ENCODE measurements around the gene MSH3.
"Not testable (repeated sequence)": the region's sequence is repeated elsewhere in the genome, so short reads cannot be mapped to it uniquely, and the experiment has no call there.

The MSH3 gene

GRCh38 chr5:80755626-80756025 lies 101.2 kb downstream of the MSH3 start:
- no peak for DNase-seq (ENCODE audit: low read depth)

- no peak for DNase-seq (ENCODE audit: low read depth)
Observed at GRCh38 chr5:80756292-80756691, 101.8 kb downstream of the MSH3 start.

DNA sequence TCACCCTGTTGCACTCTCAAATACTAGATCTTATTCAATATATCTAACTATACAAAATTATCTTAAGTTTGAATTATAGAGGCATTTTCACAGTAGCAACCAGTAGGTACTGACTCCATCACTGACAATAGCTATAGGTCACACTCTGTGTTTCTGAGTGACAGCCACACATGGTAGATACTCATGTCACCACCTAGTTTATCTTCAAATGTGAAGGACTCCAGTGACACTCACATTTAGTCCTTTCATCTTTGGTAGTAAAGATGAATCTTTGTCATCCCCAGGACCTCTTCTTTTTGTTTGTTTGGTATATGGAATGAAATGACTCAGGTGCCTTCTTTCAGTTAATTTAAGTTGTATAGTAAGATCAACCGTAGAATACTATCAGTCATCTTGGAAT lies 102.8 kb downstream of the MSH3 start:
- no peak for DNase-seq (ENCODE audit: low read depth)

DNA sequence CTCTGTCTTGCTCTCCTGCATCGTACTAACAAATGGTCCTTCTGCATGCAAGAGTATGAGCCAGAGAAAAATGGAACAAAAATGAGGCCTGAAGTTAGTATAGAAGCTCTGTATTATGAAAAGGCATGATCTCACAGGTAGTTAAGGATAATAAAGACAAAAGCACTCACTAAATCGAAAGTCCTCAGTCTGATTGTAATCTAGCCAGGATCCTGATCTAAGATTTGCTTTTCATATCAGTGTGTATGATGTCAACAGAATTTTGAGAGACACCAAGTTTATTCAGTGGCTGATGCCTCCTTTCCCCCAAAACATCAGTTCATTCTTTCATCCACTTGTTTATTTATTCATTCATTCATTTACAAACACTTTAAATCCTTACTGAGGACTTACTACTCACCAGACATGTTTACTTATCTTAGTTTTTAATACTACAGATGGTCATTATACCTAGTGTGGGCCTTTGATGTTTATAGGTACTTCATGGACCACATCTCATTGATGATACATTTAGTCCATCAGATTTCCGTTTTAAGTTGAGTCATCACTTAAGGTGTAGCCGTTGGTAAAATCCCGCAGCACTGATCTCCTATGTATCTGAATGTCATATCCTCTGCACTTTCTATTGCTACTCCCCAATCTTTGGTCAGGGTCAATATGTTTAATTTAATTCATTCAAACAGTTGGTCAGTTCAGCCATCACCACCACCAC lies 105.6 kb downstream of the MSH3 start:
- DNase-seq (ENCODE audit: low read depth) = no peak

DNA sequence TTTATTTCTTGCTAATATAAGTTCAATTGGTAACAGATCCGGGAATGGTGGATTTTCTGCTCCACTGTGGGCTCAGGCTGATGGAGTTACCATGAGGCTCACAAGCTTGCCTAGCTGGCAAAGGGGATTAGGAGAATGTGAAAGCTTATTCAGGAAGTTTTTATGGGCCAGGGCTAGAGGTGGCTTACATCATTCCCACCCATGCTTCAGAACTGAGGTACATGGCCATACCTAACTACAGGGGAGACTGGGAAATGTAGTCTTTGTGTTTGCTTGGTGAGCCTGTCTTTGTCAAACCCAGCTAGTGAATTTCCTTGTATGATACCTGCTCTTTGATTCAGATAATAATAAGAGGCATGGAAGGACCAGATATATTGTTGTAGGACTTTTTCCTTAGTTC lies 106.2 kb downstream of the MSH3 start:
- no peak for DNase-seq (ENCODE audit: low read depth)

DNA sequence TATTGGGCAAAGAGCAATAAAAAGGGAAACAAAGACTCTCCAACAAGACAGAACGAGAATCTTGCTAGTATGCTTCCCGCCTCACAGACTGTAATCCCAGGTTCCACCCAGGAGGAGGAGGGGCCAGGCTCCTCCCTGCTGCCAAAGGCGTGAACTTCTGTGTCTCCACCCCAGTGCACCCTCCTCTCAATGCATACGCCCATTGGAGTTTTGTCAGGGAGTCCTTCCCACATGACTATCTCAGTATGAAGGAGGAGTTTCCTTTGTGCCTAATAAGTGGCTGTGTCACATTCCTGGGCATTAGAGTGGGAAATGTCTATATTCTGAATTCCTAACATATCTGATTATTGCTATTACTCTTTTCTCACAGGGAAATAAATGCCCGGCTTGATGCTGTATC lies 106.7 kb downstream of the MSH3 start:
- no peak for DNase-seq (ENCODE audit: low read depth)

DNA sequence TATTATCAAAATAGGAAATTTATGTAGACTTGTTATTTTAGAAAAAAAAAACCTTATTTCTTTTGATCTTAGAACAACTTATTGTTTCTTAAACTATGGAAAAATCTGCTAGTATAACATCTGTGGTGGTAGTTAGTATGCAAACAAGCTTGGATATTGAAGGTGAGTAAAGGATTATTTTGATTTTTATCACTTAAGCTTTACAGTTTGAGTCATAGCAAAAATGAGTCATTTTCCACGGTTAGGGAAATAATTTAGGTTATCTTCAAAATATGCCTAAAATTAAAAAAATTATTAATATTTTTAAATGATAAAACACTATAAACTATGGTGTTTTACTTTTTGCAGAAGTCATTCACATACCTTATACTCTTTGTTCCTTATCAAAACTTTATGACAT lies 107.5 kb downstream of the MSH3 start:
- no peak for DNase-seq (ENCODE audit: low read depth)

DNA sequence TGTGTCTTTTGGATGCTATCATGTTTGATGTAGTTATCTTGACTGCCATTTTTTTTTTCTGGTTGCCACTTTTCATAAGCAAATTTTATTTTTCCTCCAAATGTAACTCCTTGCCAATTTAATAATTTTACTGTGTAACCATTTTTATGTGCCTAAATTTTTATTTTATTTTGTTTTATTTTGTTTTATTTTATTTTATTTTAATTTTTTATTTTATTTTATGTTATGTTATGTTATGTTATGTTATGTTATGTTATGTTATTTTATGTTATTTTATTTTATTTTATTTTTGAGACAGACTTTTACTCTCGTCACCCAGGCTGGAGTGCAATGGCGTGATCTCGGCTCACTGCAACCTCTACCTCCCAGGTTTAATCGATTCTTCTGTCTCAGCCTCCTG lies 108.1 kb downstream of the MSH3 start:
- DNase-seq (ENCODE audit: low read depth) = no peak

DNA sequence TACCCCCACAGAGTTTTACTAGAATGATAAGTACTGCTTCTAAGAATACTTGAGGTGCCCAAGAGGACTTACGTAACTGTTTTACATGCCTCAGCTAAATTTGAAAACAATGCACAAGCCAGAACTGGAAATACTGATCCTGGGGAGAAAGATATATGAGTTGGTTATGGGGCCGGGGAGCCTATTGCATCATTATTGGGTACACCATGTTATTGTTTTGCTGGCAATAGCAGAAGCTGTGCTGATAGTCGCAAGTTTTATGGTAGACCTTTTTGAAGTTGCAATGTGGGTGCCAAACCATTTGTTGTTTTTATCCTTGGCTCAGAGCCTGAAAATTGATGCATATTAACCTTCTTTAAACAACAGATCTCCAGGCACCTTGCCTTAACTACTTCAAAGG lies 108.8 kb downstream of the MSH3 start:
- DNase-seq (ENCODE audit: low read depth) = no peak

GRCh38 chr5:80763873-80764647 lies 109.6 kb downstream of the MSH3 start:
- DNase-seq (ENCODE audit: low read depth) = no peak

DNA sequence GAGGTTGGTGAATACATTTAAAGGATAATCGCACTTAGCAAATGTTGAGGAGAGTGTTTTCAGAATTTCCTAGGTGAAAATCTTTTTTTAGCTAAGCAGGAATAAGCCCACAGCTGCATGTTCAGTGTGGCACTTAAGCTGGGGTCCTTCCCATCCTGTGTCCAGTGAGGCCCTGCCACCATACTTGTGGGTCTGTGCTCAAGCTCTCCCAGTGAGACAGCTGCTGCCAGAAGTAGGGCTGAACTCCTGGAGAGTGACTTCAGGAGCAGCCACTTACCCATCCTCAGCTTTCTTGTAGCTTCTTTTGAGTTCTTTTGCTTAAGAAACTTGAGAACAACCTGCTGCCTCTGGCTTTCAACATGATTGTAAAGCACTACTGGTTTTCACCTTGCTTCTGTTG lies 110.3 kb downstream of the MSH3 start:
- no peak for DNase-seq (ENCODE audit: low read depth)

DNA sequence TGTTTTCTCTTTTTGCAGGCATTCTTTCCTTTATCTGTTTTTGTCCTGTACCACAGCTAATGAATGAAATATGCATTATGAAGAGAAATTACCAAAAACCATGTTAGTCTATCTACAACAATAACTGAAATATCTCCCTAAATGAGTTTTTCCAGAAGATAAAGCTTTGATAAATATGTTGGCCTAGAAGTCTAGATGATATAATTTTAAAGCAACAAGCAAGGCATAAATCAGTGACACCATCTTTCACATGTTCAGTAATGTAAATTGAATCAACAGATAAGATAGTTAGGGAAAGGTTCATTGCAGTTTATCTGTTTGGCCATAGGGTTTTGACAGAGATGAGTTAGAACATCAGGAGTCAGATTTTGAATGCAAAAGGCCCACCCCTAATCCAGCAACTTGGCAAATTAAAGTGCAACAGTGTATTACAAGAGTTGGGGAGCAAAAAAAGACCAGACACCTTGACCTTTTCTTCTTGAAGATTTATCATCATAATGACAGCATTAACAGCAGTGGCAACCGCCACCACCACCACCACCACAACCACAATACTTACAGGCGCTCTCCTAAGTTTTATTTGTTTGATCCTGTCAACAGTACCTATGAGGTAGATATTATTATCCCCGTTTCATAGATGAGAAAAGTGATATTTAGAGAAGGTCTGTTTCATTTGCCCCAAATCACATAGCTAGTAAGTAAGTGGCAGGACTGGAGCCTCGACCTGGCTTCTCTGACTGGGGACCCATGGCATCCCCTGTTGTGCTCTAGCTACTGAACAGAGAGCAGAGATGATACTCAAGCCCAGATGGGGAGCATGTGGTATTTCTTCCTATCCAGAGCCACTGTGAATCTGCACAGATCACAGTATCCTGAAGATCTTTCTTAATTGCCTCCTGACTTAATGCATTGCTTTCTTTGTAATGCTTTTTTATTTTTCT lies 123.2 kb downstream of the MSH3 start:
- no peak for DNase-seq (ENCODE audit: low read depth)

- DNase-seq (ENCODE audit: low read depth) = no peak
Observed at GRCh38 chr5:80780024-80780423, 125.6 kb downstream of the MSH3 start.

DNA sequence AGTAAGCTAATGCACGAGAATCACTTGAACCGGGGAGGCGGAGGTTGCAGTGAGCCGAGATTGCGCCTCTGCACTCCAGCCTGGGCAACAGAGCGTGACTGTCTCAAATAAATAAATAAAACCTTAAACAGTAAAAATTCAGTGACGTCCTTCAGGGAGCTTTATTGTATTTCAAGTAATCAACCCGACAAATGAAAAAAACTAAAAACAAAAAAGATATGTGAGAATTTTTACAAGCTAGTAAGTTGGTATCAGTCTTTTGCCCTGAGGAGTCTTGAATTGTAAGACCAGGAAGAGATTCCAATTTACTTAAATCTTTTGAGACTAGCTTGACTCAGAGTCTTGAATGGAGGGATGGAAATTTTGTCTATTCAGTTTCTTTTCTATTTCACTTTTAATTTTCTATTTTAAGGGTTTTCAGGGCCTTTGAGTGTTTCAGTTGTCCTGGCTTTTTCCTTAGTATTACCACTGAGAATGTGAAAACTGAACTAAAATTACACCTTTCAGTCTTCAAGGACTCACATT lies 126.4 kb downstream of the MSH3 start:
- DNase-seq (ENCODE audit: low read depth) = no peak

- DNase-seq (ENCODE audit: low read depth) = no peak
Observed at GRCh38 chr5:80781356-80781755, 126.9 kb downstream of the MSH3 start.

GRCh38 chr5:80782626-80783025 lies 128.2 kb downstream of the MSH3 start:
- DNase-seq (ENCODE audit: low read depth) = no peak

DNA sequence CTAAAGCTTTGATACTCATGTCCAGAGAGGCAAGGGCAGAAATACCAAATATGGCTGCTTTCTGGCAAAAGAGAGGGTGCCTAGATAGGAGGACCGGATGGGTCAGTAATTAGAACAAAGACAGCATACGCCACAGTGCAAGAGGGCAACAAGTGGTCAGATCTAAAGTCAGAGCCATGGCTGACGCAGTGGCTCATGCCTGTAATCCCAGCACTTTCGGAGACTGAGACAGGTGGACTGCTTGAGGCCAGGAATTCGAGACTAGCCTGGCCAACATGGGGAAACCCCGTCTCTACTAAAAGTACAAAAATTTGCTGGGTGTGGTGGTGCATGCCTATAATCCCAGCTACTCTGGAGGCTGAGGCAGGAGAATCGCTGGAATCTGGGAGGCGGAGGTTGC lies 129.3 kb downstream of the MSH3 start:
- not testable (repeated sequence) for DNase-seq (ENCODE audit: low read depth)

GRCh38 chr5:80784451-80784850 lies 130.0 kb downstream of the MSH3 start:
- DNase-seq (ENCODE audit: low read depth) = no peak

DNA sequence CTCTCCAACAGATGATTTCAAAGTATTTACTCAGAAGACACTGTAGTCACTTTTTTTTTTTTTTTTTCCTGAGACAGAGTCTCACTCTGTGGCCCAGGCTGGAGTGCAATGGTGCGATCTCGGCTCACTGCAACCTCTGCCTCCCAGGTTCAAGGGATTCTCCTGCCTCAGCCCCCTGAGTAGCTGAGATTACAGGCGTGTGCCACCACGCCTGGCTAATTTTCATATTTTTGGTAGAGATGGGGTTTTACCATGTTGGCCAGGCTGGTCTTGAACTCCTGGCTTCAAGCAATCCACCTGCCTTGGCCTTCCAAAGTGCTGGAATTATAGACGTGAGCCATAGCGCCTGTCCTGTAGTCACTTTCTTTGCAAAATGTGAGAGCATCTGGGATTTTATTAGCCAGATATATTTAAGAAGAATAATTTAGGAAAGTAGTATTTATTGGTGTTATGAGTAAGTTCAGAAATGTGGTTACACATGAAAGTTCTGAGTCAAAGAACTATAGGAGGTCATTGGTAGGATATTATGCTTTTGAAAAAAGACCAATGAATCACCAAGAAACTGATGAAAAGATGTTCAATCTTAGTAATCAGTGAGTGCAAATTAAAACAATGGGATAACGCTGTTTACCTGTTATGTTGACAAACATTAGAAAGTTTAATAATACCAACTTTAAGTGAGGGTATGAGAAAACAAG lies 135.0 kb downstream of the MSH3 start:
- not testable (repeated sequence) for DNase-seq (ENCODE audit: low read depth)

- no peak for DNase-seq (ENCODE audit: low read depth)
Observed at GRCh38 chr5:80790698-80791097, 136.2 kb downstream of the MSH3 start.

GRCh38 chr5:80793354-80793753 lies 138.9 kb downstream of the MSH3 start:
- no peak for DNase-seq (ENCODE audit: low read depth)

GRCh38 chr5:80796846-80797245 lies 142.4 kb downstream of the MSH3 start:
- DNase-seq (ENCODE audit: low read depth) = no peak
